Endometrium (tissue), 2 donors: ENCODE data around the gene RORC.
"Not testable (repeated sequence)": the region's sequence is repeated elsewhere in the genome, so short reads cannot be mapped to it uniquely, and the experiment has no call there.

Experiments used
- FAIRE-seq: peaks from 2 replicates; lab custom pipeline; 2012; peaks lifted over from hg19 to GRCh38; lab: Jason Lieb, UNC
- donor health status: control.
- donor health status: control.

RORC gene

GRCh38 chr1:151774256-151774922, 57.2 kb downstream of the RORC start:
- no peak for FAIRE-seq

DNA sequence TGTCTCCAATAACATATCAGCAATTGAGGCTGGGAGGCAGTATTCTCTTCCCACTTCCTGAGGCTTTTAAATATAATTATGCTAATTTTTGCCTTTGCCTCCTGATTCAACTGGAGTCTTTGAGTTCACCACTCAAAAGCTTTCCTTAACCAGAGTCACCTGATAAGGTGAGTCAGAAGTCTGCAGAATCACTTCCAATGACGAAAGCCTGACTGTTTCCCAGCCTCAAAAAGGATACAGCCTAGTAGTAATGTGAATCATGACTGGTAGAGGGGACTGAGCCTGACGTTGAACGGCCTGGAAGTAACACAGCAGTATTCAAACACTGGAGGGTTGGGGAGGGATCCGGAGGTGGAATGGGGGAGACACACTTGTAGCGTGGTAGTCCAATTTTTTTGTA, 57.9 kb downstream of the RORC start:
- FAIRE-seq = no peak

DNA sequence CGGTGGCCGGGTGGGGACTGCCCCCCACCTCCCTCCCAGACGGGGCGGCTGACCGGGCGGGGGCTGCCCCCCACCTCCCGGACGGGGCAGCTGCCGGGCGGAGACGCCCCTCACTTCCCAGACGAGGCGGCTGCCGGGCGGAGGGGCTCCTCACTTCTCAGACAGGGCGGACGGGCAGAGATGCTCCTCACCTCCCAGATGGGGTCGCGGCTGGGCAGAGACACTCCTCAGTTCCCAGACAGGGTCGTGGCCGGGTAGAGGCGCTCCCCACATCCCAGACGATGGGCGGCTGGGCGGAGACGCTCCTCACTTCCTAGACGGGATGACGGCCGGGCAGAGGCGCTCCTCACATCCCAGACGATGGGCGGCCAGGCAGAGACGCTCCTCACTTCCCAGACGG, 62.3 kb downstream of the RORC start:
- FAIRE-seq = not testable (repeated sequence)

DNA sequence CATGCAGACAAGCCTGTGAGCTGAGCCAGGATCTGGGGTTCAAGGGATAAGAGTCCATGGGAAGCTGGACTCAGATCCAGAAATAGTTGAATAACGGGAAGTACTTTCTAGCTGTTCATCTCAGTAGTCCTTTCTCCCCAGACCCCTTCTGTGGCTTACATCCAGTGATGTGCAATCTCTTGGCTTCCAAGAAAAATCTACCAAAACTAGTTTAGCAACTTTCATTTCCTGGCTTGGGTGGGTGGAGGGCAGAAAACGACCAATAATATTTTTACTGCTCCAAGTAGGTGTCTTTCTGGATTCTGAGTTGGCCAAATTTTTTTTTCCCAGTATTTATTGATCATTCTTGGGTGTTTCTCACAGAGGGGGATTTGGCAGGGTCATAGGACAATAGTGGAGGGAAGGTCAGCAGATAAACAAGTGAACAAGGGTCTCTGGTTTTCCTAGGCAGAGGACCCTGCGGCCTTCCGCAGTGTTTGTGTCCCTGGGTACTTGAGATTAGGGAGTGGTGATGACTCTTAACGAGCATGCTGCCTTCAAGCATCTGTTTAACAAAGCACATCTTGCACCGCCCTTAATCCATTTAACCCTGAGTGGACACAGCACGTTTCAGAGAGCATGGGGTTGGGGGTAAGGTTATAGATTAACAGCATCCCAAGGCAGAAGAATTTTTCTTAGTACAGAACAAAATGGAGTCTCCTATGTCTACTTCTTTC, 63.1 kb downstream of the RORC start:
- not testable (repeated sequence) for FAIRE-seq

GRCh38 chr1:151763990-151764389, 67.6 kb downstream of the RORC start:
- no peak for FAIRE-seq

- FAIRE-seq = no peak
Observed at GRCh38 chr1:151762941-151763921, 68.4 kb downstream of the RORC start, which contains the start of gene MRPL9. Gene MRPL9, minus strand, starts transcription at chr1:151763496. Its CDS starts 17 bp downstream, at chr1:151763479.

DNA sequence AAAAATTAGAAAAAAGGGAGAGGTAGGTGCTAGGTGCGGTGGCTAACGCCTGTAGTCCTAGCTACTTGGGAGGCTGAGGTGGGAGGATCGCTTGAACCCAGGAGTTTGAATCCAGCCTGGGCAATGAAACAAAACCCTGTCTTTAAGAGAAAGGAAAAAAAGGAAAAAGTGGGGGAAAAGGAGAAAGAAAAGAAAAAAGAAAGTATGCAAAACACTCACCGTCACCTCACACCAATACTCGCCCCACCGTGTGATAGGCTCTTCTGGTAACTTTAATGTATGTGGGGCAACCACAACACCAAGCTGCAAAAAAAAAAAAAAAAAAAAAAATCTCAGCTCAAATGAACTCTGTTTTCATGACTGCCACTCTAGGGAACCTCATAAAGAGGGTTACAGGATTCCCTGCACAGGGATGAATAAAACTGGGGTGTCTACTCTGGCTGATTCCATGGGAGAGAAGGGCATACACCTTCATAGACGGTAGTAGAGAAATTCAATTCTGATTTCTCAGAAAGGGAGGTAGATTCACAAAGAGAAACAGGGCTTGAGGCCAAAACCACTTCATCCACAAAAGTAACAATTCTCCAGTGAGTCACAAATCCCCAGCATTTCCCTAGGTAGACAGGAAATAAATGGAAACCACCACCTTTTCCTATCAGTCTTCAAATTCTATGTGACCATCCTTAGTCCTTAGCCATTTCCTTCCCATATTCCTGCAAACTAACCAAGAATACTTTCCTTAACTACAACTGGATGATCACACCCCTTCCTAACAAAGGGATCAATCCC, 70.8 kb downstream of the RORC start:
- FAIRE-seq = no peak

DNA sequence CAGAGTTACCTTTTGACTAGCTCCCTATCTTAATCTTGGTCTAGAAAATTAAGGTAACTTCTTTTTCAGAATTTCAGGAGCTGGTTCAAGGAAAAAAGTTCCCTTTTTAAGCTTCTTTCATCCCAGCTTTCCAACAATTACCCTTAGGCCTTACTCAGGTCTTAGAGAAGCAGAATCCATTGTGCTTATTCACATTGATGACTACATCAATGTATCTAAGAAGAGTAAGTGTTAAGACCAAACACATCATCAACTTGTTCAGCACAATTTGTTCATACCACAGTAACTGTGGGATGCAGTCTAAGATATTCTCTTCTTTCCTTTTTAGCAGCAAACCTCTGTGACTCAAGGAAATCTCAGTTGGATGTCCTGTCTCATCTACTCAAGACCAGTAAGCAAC, 72.4 kb downstream of the RORC start:
- FAIRE-seq = no peak

DNA sequence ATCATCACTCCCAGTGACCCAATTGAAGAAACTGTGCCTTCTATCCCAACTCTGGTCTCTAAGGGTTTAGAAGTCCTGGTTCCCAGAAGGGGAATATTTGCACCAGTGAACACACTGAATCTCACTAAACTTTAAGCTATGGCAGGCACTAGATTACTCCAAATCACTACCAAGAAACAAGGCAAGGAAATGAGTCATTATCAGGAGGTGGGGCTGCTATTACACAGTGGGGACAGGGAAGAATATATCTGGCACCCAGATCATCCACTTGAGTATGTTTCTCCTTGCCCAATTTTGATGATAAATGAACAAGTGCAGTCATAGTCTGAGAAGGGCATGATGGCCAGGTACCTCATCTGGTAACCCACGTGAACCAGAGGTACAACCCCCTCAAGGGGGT, 75.3 kb downstream of the RORC start:
- no peak for FAIRE-seq
